Measurements from ENCODE around the gene IL21. TPM values are rescaled to one million over a fixed set of nuclear protein-coding genes. Genes with fewer than 3 reads are reported as not detected.

The IL21 gene
- total RNA-seq, 1 experiment from 2014 or later, result not detected

GRCh38 chr4:122663814-122664610 lies 43.1 kb upstream of the IL21 start:
- no peak for DNase-seq
- no peak overlapping the region for H3K27ac ChIP-seq (ENCODE audit: insufficient read length, low read depth, low read length)
- peaks cover 0 to 3% of the 10 kb centered on the region in 2 experiments; a peak in 1 of 4 replicates for H3K4me1 Mint-ChIP-seq

More at GRCh38 chr4:122663814-122664610, 43.1 kb upstream of the IL21 start:
- Histone ChIP-seq H3K9ac (ENCODE audit: extremely low read depth, insufficient read length, low read length) (no peak overlapping the region), H3K9me3 (ENCODE audit: control insufficient read depth, low read depth, low read length) (no peaks in the 10 kb centered on the region), H2BK5ac (ENCODE audit: insufficient read length, low read length) (no peak overlapping the region), H2BK12ac (ENCODE audit: insufficient read length, low read depth, low read length) (no peak overlapping the region), H2AFZ (ENCODE audit: low read length) (no peak overlapping the region), H3K4me2 (ENCODE audit: insufficient read depth, insufficient read length, low read length) (no peak overlapping the region), H2BK20ac (ENCODE audit: low read depth, low read length, poor library complexity, severe bottlenecking) (no peak overlapping the region), H4K5ac (ENCODE audit: insufficient read length, low read depth, low read length) (no peak overlapping the region), H3K23me2 (ENCODE audit: insufficient read length, low read depth, low read length, poor library complexity, severe bottlenecking) (no peaks in the 10 kb centered on the region), H4K91ac (ENCODE audit: insufficient read length, low read depth, low read length) (no peak overlapping the region), H3K79me2 (ENCODE audit: insufficient read depth, low read length) (no peaks in the 10 kb centered on the region), H3K4ac (ENCODE audit: low read depth, low read length) (no peak overlapping the region), H3K14ac (ENCODE audit: insufficient read depth, low read length) (no peak overlapping the region), H3T11ph (ENCODE audit: low read length) (no peak overlapping the region), H4K20me1 (ENCODE audit: control insufficient read depth, insufficient read depth, insufficient read length) (no peaks in the 10 kb centered on the region), H2AK5ac (ENCODE audit: insufficient read length, low read length) (no peak overlapping the region), H3K18ac (ENCODE audit: insufficient read length, low read depth, low read length) (no peak overlapping the region), H2BK120ac (ENCODE audit: low read depth, low read length, poor library complexity, severe bottlenecking) (no peak overlapping the region), H3K27me3 (ENCODE audit: insufficient read depth, low read length) (no peaks in the 10 kb centered on the region), H3K23ac (ENCODE audit: insufficient read length, low read depth, low read length) (no peak overlapping the region), H3K56ac (ENCODE audit: insufficient read length, low read depth, low read length) (no peak overlapping the region), H3K79me1 (ENCODE audit: insufficient read depth, low read depth, low read length, poor library complexity, severe bottlenecking) (no peaks in the 10 kb centered on the region), H4K8ac (replicated peaks; ENCODE audit: insufficient read length, low read depth, low read length) (no peak overlapping the region), H3K4me1 (ENCODE audit: insufficient read depth, low read length) (no peaks in the 10 kb centered on the region), H2BK15ac (ENCODE audit: low read depth, low read length) (no peak overlapping the region)
- no CpG with 5 or more reads among the region's 9 CpGs for WGBS (ENCODE audit: extremely low coverage, insufficient read length, low lambda C conversion rate)
- TF ChIP-seq, protein P1, sequence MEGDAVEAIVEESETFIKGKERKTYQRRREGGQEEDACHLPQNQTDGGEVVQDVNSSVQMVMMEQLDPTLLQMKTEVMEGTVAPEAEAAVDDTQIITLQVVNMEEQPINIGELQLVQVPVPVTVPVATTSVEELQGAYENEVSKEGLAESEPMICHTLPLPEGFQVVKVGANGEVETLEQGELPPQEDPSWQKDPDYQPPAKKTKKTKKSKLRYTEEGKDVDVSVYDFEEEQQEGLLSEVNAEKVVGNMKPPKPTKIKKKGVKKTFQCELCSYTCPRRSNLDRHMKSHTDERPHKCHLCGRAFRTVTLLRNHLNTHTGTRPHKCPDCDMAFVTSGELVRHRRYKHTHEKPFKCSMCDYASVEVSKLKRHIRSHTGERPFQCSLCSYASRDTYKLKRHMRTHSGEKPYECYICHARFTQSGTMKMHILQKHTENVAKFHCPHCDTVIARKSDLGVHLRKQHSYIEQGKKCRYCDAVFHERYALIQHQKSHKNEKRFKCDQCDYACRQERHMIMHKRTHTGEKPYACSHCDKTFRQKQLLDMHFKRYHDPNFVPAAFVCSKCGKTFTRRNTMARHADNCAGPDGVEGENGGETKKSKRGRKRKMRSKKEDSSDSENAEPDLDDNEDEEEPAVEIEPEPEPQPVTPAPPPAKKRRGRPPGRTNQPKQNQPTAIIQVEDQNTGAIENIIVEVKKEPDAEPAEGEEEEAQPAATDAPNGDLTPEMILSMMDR (conservative IDR thresholded peaks at IDR 0.05), result no peak
- no peak overlapping the region for H3K4me3 Mint-ChIP-seq
- H3K27me3 Mint-ChIP-seq (ENCODE audit: low read depth), result no peaks in the 10 kb centered on the region
- no peak overlapping the region for H3K27ac Mint-ChIP-seq
- no peaks in the 10 kb centered on the region; a peak in 1 of 5 replicates for H3K9me3 Mint-ChIP-seq
- H3K36me3 Mint-ChIP-seq (ENCODE audit: insufficient read depth in 1 of 3, low read depth in 3 of 3), result no peaks in the 10 kb centered on the region

Measured in H9 (cell line).